Prostate gland (tissue), 2 donors: ENCODE measurements around the gene PRKAG2. TPM values are rescaled to one million over a fixed set of nuclear protein-coding genes. Genes with fewer than 3 reads are reported as not detected.

Experiments
- DNase-seq: peaks from one replicate; pipeline ENCODE4 v3.0.0-alpha.2; 2019; ENCODE audit warnings: low spot score
- H3K27ac ChIP-seq, 2 donors: fragments of 200-600 bp; sonication (generic); 2 replicates each; pipeline ENCODE4 v1.5.1; 2017 to 2019
- H3K27me3 ChIP-seq: fragments of 200-600 bp; sonication (generic); replicated peaks from 2 replicates; pipeline ENCODE4 v1.5.1; 2019; ENCODE audit not compliant: insufficient read depth
- H3K36me3 ChIP-seq, 2 donors: fragments of 200-600 bp; sonication (generic); 1 replicate in 1 of 2; 2 replicates in 1 of 2; pipeline versions ENCODE4 v1.5.1 to v1.8.1; 2017 to 2019
- H3K4me1 ChIP-seq: fragments of 200-600 bp; sonication (generic); replicated peaks from 2 replicates; pipeline ENCODE4 v1.5.1; 2019
- H3K4me3 ChIP-seq, 2 donors: fragments of 200-600 bp; sonication (generic); 2 replicates each; pipeline ENCODE4 v1.5.1; 2017 to 2019
- H3K9me3 ChIP-seq: fragments of 200-600 bp; sonication (generic); 2 replicates; pipeline ENCODE4 v1.5.1; 2017
- CTCF ChIP-seq, 4 experiments: fragments of 200-600 bp in 2 of 4; fragments of 450-650 bp in 2 of 4; sonication (generic) in 2 of 4; IDR thresholded peaks; 1 replicate in 3 of 4; 2 replicates in 1 of 4; pipeline ENCODE4 v1.5.1; 2016 to 2019; ENCODE audit warnings: antibody characterized with exemption in 4 of 4, mild to moderate bottlenecking in 2 of 4, moderate library complexity in 2 of 4
- POLR2A ChIP-seq: fragments of 450-650 bp; IDR thresholded peaks from one replicate; pipeline ENCODE4 v1.6.1; 2016; ENCODE audit warnings: antibody characterized with exemption, mild to moderate bottlenecking
- POLR2AphosphoS5 ChIP-seq: sonication (generic); formaldehyde crosslinking; IDR thresholded peaks from one replicate; pipeline ENCODE4 v1.6.1; 2017; ENCODE audit warnings: antibody characterized with exemption
- WGBS: methylation state at CpG from one replicate; pipeline ENCODE4 v1.1.5; 2018; 5-methylcytosine and 5-hydroxymethylcytosine counted together
- intact Hi-C: fragments of 100-400 bp; cut with DNase I; formaldehyde crosslinking; loops from one replicate; pipeline ENCODE4 v1.14.2; 2022
- total RNA-seq, 2 donors: library from RNA; depleted of rRNA; stranded (reverse); fragments of >200 nt; gene quantifications; one replicate each; pipeline ENCODE4 v1.1.0, GENCODE V29; 2016

PRKAG2 gene
- total RNA-seq, 2 donors from 2014 or later, result 31.6 to 38.1 TPM

- WGBS, result 90% methylated on average over 7 of the region's 7 CpGs
- no peak overlapping the region for H3K4me3 ChIP-seq
- peaks cover 20% of the 10 kb centered on the region for H3K4me1 ChIP-seq
- H3K9me3 ChIP-seq, result no peaks in the 10 kb centered on the region
- H3K27ac ChIP-seq, result no peak overlapping the region
- no peak for DNase-seq
- intact Hi-C loops, result loop anchor here (10.0 kb wide), 1 partner anchor 247 kb away; no protein-coding TSS in a partner anchor
- no peaks in the 10 kb centered on the region for H3K36me3 ChIP-seq
- H3K27me3 ChIP-seq, result no peaks in the 10 kb centered on the region
- no peak for TF ChIP-seq POLR2A
- TF ChIP-seq POLR2AphosphoS5, result no peak
- no peak for TF ChIP-seq CTCF (IDR thresholded peaks at IDR 0.05)
Measured at GRCh38 chr7:151871904-151872303, 5.0 kb downstream of the PRKAG2 start.

- H3K9me3 ChIP-seq, result no peaks in the 10 kb centered on the region
- TF ChIP-seq CTCF (IDR thresholded peaks at IDR 0.05) (no peak), POLR2A (no peak), POLR2AphosphoS5 (no peak)
- 94% methylated on average over 13 of the region's 13 CpGs for WGBS
- no peak overlapping the region for H3K4me3 ChIP-seq
- intact Hi-C loops, result loop anchor here (10.0 kb wide), 1 partner anchor 246 kb away; no protein-coding TSS in a partner anchor
- peaks cover 20% of the 10 kb centered on the region for H3K4me1 ChIP-seq
- no peaks in the 10 kb centered on the region for H3K27me3 ChIP-seq
- H3K27ac ChIP-seq, result no peak overlapping the region
- no peaks in the 10 kb centered on the region for H3K36me3 ChIP-seq
- no peak for DNase-seq
Measured at GRCh38 chr7:151871189-151871735, 5.7 kb downstream of the PRKAG2 start.

- DNase-seq, result no peak
- no peaks in the 10 kb centered on the region for H3K36me3 ChIP-seq
- H3K4me3 ChIP-seq, result no peak overlapping the region
- no peaks in the 10 kb centered on the region for H3K9me3 ChIP-seq
- H3K4me1 ChIP-seq, result peaks cover 20% of the 10 kb centered on the region
- TF ChIP-seq POLR2A, result no peak
- TF ChIP-seq CTCF (IDR thresholded peaks at IDR 0.05), result no peak
- TF ChIP-seq POLR2AphosphoS5, result no peak
- WGBS, result 81% methylated on average over 21 of the region's 24 CpGs
- H3K27me3 ChIP-seq, result no peaks in the 10 kb centered on the region
- H3K27ac ChIP-seq, result no peak overlapping the region
- intact Hi-C loops, result loop anchor here (10.0 kb wide), 1 partner anchor 245 kb away; no protein-coding TSS in a partner anchor
Measured at GRCh38 chr7:151869968-151870918, 6.7 kb downstream of the PRKAG2 start.

- H3K4me1 ChIP-seq, result peaks cover 14% of the 10 kb centered on the region
- no peaks in the 10 kb centered on the region for H3K27me3 ChIP-seq
- no peak overlapping the region for H3K4me3 ChIP-seq
- intact Hi-C loops, result no loop called here
- H3K36me3 ChIP-seq, result no peaks in the 10 kb centered on the region
- DNase-seq, result no peak
- TF ChIP-seq CTCF (IDR thresholded peaks at IDR 0.05) (no peak), POLR2AphosphoS5 (no peak)
- WGBS, result 79% methylated on average over 13 of the region's 13 CpGs
- no peaks in the 10 kb centered on the region for H3K9me3 ChIP-seq
- H3K27ac ChIP-seq, result peak overlapping the region in 1 of 2 donors; percentile 13
Measured at GRCh38 chr7:151869455-151869854, 7.5 kb downstream of the PRKAG2 start.
